ENCODE results near the gene ITGA7.
"Not testable (repeated sequence)": the region's sequence is repeated elsewhere in the genome, so short reads cannot be mapped to it uniquely, and the experiment has no call there.

The ITGA7 gene

GRCh38 chr12:55679691-55680090 lies 28.0 kb downstream of the ITGA7 start:
- DNase-seq: no peak

- no peak for DNase-seq
Measured at GRCh38 chr12:55676707-55677106, 31.0 kb downstream of the ITGA7 start.

- no peak for DNase-seq
Measured at GRCh38 chr12:55675666-55676065, 32.0 kb downstream of the ITGA7 start.

GRCh38 chr12:55673638-55674037 lies 34.1 kb downstream of the ITGA7 start:
- no peak for DNase-seq

GRCh38 chr12:55671746-55672145 lies 36.0 kb downstream of the ITGA7 start:
- DNase-seq: no peak

GRCh38 chr12:55670276-55670675 lies 37.4 kb downstream of the ITGA7 start:
- no peak for DNase-seq

GRCh38 chr12:55666508-55666907 lies 41.2 kb downstream of the ITGA7 start:
- no peak for DNase-seq

- no peak for DNase-seq
Measured at GRCh38 chr12:55664826-55665225, 42.9 kb downstream of the ITGA7 start.

GRCh38 chr12:55663391-55663790 lies 44.3 kb downstream of the ITGA7 start:
- DNase-seq: no peak

- no peak for DNase-seq
Measured at GRCh38 chr12:55659486-55660385, 48.0 kb downstream of the ITGA7 start.

GRCh38 chr12:55658635-55659391 lies 48.9 kb downstream of the ITGA7 start:
- no peak for DNase-seq

GRCh38 chr12:55658212-55658611 lies 49.5 kb downstream of the ITGA7 start:
- no peak for DNase-seq

GRCh38 chr12:55657212-55657611 lies 50.5 kb downstream of the ITGA7 start:
- no peak for DNase-seq

- no peak for DNase-seq
Measured at GRCh38 chr12:55654511-55655214, 53.0 kb downstream of the ITGA7 start.

- DNase-seq: no peak
Measured at GRCh38 chr12:55653031-55653430, 54.7 kb downstream of the ITGA7 start.

- DNase-seq: no peak
Measured at GRCh38 chr12:55652352-55652751, 55.4 kb downstream of the ITGA7 start.

- DNase-seq: no peak
Measured at GRCh38 chr12:55651299-55651683, 56.4 kb downstream of the ITGA7 start.

GRCh38 chr12:55650620-55651298 lies 56.9 kb downstream of the ITGA7 start:
- DNase-seq: not testable (repeated sequence)

- no peak for DNase-seq
Measured at GRCh38 chr12:55647027-55647426, 60.7 kb downstream of the ITGA7 start.

GRCh38 chr12:55644591-55644990 lies 63.1 kb downstream of the ITGA7 start:
- no peak for DNase-seq

- DNase-seq: no peak
Measured at GRCh38 chr12:55642669-55643068, 65.0 kb downstream of the ITGA7 start.

GRCh38 chr12:55642267-55642666 lies 65.4 kb downstream of the ITGA7 start:
- DNase-seq: no peak

GRCh38 chr12:55641595-55641994 lies 66.1 kb downstream of the ITGA7 start:
- no peak for DNase-seq
